ENCODE results near the gene RPS29.
"Not testable (repeated sequence)": the region's sequence is repeated elsewhere in the genome, so short reads cannot be mapped to it uniquely, and the experiment has no call there.

RPS29 gene

DNA sequence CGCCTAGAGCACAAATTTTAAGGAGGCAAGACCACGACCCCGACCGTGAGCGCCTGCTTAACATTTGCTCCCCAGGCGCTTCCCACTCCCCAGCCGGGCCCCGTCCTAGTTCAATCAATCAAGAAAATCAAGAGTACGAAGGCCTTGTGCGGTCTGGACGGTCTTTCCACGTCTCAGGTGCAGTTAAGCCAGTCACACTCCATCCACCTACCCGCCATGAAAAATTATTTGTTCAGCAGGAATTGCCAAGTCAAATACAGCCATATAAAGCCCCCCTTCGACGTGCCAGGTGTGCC is 12.0 kb upstream of the RPS29 start:
- no peak for DNase-seq (ENCODE audit: low spot score)

DNA sequence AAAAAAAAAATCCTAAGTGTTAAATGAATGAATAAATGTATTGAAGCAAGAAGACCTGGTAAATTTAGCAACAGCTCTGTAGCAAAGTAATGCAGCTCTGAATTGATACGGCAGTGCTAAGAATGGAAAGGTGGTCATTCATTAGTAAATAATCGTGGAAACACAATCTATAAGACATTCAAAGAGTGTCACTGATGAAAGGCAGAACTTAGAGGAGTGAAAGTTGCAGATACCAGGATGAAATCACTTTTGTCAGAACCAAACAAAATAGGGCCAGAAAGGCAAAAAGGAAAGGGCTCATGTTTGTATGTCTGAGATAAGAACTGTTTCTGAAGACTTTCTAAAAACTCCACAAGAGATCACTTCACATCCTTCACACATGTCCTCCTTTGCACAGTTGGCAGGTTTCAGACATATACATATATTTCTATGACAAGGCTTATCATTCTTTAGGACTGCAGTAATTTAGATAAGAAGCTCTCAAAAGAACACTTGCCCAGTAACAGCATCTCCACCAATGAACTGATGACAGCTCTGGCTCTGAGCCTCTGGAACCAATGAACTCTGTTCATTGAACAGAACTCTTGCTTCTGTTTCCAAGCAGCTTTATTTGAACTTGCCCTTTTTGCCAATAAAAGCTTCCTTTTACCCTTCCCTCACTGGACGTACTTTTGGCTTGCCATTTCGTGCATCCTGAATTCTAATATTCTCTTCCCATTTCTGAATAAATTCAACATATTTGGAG is 8.3 kb upstream of the RPS29 start:
- no peak for DNase-seq (ENCODE audit: low spot score)

DNA sequence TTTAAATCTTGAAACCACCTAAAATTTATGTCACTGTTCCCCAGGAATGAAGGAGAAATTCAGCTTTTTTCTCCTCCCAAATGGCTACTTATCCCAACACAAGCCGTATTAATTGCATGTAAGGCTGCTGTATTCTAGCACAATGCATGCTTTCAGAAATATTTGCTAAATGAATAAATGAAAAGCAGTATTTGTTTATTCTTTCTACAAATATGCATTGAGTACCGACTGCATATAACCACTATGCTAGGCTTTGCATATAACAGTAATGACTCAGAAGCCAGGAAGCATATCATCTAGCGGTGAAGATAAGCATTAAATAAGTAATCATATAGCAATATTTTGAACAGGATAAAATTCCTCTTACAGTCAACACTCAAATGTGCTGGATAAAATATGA is 6.8 kb upstream of the RPS29 start:
- DNase-seq (ENCODE audit: low spot score) = no peak

DNA sequence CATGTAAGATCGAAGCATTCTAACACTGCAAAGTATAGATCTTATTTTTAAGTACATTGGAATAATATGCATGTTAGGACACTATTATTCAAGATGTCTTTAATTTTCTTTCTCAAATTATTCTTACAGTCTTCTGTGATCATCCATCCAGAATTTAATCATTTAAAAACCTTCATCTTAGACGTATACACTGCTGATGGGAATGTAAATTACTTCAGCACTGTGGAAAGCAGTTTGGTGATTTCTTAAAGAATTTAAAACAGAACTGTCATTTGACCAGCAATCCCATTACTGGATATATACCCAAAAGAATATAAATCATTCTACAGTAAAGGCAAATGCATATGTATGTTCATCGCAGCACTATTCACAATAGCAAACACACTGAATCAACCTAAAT is 3.2 kb upstream of the RPS29 start:
- DNase-seq (ENCODE audit: low spot score) = no peak

DNA sequence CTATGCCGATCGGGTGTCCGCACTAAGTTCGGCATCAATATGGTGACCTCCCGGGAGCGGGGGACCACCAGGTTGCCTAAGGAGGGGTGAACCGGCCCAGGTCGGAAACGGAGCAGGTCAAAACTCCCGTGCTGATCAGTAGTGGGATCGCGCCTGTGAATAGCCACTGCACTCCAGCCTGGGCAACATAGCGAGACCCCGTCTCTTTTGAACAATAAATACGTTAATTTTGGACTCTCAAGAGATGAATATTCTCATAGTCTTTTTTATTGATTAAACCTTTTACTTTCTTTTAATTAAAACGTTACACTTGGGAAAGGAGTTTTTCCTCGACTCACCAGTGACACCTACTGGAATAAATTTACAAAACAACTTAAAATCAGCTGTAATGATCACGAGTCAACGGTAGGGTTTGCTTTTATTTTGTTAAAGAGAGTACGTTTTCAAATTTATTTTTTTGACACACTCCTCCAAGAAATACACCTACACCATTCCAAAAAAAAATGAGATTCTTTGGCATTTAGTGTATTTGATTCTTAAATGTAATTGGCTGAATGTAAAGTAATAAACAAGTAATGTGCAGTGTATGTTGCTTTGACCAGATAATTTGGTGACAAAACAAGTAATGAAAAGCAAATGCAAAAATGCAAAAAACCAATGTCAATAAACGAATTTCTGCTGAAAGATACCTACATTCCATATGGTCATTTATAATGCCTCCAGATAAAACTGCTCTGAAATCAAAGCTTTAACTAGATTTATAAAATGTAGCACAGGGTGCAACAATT is 687 bp upstream of the RPS29 start:
- DNase-seq (ENCODE audit: low spot score) = peak; percentile 64

DNA sequence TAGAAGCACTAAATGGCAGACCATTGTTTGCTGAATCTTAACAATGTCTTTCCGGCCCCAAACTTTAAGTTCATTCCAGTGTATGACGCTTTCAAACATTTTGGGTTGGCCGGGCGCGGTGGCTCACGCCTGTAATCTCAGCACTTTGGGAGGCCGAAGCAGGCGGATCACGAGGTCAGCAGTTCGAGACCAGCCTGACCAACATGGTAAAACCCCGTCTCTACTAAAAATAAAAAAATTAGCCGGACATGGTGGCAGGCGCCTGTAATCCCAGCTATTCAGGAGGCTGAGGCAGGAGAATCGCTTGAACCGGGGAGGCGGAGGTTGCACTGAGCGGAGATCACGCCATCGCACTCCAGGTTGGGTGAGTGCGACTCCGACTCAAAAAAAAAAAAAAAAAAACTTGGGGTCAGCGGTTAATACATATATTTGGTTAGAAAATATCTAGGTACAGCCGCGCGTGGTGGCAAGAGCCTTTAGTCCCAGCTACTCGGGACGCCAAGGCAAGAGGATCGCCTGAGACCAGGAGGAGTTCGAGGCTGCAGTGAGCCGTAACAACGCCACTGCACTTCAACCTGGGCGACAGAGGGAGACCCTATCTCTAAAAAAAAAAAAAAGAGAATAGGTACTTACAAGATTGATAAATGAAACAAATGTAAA is 1.1 kb downstream of the RPS29 start:
- not testable (repeated sequence) for DNase-seq (ENCODE audit: low spot score)

DNA sequence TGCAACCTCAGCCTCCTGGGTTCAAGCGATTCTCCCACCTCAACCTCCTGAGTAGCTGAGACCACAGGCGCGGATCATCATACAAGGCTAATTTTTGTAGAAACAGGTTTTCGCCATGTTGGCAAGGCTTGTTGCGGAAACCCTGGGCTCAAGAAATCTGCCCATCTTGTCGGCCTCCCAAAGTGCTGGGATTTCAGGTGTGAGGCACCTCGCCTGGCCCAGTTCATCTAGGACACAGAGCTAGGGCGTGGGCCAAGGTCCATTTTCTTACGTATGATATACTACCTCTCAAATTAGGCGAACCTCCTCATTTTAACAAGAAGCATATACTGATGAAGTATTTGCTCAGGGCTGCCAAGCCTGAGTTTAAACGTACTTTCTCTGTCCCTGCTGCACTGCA is 2.1 kb downstream of the RPS29 start:
- no peak for DNase-seq (ENCODE audit: low spot score)

DNA sequence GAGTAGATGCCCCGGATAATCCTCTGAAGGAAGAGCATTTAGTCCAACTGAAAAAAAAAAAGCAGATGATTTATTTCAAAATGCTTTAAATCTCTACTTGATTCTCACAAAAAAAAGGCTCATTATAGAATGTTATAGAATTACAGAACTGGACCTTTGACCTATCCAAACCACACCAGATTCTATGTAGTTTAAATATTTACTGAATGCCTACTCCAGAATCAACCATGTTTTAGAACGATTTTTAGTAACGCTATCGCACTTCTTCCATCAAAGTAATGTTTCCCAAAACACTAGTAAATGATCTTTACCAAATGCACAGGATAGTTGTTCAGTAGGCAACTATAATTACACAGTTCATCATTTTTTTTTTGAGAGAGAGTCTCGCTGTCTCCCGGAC is 2.6 kb downstream of the RPS29 start:
- no peak for DNase-seq (ENCODE audit: low spot score)

DNA sequence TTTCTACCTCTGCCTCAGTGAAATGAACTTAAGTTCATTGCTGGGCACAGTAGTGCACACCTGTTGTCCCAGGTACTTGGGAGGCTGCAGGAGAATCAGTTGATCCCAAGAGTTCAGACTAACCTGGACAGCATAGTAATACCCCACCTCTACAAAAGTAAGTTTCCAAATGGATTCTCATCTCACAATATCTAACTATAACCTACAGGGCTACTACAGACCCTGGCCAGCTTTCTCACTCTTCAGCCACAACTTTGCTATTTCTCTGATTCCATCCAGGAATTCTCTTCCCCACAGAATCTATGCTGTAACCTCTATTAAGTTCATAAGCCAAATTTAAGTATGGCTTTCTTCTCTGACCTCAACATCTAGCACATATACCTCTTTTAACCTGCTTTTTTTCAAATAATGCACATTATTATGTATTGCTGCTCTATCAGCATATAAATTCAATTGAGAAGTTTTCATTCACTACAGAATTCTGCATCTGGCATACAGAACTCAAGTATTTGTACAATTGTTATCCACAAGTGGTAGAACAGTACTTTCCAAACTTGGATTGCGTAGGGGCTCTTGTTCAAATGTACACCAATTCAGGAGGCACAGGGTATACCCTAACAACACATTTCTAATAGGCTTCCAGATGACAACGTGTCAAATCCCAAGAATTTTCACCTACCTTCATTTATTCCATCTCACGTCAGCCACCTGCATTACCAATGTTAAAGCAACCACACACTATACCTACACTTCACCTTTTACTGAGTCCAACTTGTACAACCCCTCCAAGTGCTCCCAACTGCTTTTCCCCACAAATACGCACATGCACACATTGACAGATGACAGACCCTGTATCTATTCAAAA is 3.8 kb downstream of the RPS29 start:
- no peak for DNase-seq (ENCODE audit: low spot score)

DNA sequence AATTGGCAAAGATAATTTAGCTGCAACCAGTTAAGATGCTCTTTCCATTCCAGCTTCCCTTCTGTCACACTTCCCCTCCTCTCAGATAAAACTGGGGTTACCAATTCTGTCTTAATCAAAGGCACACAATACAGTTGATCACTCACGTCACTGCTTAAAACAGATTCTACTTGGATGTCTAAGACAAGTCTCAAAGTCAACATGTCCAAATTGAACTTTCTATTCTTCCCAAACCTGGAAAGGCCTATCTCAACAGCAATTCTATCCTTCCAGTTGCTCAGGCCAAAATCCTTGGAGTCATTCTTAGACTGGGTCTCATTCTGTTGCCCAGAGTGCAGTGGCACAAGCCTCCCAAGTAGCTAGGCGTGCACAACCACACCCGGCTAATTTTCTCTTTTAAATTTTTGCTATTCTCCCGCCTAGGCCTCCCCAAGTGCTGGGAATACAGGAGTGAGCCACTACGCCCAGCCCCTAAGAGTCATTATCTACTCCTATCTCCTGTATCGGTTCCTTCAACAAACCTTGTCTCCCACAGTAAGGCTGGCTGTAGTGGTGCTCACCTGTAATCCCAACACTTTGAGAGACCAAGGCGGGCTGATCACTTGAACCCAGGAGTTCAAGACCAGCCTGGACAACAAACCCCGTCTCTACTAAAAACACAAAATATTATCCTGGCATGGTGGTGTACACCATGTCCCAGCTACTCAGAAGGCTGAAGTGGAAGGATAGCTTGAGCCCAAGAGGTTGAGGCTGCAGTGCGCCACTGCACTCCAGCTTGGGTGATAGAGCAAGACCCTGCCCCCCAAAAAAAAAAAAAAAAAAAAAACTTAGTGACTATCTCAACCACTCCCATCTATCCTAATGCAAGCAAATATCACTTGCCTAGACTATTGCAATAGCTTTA is 4.7 kb downstream of the RPS29 start:
- DNase-seq (ENCODE audit: low spot score) = no peak

DNA sequence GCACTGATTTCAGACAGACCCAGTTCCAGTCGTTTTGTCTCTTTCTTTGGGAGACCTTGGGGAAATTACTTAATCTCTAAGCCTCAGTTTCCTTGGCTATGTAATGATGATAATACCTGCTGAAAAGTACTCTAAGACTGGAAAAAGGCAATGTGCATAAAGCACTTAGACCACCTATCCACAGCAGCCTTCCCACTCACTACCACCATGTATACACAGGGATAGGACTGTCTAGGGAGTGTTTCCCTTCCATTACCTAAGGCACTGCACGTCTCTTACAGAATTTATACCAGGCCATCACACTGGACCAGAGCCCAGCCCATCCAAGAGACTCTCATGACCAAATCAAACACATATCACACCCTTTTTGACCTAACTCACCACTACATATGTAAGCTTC is 6.3 kb downstream of the RPS29 start:
- DNase-seq (ENCODE audit: low spot score) = no peak

DNA sequence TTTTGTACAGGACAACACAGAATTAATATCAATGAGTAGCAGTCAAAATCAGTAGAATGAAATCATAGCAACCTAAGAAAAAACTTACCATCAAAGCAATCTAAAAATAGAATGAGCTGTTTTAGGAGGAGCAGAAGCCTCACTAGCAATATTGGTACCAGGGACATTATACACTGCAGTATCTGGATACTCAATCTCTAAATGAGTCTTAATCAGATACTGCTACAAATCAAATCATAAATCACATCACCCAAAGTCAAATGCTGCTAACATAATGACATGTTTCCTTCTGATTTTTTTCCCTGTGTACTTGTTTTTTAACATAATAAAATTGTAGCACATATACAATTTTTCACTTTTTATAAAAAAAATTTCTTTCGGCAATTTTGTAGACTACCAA is 8.0 kb downstream of the RPS29 start:
- DNase-seq (ENCODE audit: low spot score) = no peak

DNA sequence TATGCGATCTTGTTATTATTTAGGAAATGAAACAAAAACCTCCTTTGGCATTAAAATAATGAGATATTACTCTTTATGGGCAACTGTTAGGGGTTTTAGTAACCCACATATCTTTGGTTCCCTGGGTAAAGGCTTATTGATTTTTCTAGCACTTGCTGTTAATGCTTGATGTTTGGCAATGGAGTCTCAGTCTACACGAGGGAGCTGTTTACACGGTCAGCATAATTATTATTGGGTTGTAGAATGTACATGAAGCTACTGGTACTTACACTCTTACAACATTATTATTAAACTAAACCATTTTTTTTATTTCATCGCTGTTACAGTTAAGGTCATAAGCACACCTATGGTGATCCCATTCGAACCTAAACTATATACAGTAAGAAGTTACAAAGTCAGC is 12.1 kb downstream of the RPS29 start:
- no peak for DNase-seq (ENCODE audit: low spot score)

DNA sequence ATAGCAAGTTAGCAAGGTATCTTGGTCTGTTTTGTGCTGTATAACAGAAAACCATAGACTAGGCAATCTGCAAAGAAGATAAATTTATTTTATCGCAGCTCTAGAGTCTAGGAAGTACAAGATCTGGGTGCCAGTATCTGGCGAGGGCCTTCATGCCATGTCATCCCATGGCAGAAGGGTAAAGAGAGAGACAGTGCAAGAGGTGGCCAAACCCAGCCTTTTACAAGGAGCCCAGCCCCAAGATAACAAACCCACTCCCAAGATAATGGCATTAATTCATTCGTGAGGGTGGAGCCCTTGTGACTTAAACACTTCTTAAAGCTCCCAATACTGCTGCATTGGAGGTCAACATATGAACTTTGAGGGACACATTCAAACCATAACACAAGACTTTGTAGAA is 16.9 kb downstream of the RPS29 start:
- DNase-seq (ENCODE audit: low spot score) = no peak

DNA sequence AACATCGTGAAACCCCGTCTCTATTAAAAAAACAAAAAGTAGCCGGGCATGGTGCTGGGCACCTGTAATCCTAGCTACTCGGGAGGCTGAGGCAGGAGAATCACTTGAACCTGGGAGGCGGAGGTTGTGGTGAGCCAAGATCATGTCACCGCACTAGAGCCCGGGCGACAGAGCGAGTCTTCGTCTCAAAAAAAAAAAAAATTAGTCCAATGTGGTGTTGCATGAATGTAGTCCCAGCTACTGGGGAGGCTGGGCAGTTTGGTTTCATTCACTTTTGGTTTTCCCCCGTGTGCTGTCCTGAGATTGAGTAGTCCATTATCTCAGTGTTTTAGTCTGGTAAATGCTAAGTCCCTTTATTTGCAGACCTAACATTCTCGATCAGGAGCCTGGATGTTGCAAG is 19.5 kb downstream of the RPS29 start:
- no peak for DNase-seq (ENCODE audit: low spot score)

DNA sequence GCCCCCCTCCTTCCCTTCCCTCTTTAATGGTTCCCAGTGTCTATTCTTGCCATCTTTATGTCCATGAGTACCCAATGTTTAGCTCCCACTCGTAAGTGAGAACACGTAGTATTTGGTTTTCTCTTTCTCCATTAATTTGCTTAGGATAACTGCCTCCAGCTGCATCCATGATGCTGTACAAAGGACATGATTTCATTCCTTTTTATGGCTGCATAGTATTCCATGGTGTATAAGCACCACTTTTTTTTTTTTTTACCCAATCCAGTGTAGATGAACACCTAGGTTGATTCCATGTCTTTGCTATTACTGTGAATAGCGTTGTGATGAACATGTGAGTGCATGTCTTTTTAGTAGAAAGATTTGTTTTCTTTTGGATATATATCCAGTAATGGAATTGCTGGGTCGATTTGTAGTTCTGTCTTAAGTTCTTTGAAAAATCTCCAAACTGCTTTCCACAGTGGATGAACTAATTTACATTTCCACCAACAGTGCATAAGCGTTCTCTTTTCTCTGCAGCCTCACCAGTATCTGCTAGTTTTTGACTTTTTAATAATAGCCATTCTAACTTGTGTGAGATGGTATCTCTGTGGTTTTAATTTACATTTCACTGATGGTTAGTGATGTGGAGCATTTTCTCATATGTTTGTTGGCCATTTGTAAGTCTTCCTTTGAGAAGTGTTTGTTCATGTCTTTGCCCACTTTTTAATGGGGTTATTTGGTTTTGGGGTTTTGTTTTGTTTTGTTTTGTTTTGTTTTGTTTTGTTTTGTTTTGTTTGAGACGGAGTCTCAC is 26.0 kb downstream of the RPS29 start:
- DNase-seq (ENCODE audit: low spot score) = no peak

DNA sequence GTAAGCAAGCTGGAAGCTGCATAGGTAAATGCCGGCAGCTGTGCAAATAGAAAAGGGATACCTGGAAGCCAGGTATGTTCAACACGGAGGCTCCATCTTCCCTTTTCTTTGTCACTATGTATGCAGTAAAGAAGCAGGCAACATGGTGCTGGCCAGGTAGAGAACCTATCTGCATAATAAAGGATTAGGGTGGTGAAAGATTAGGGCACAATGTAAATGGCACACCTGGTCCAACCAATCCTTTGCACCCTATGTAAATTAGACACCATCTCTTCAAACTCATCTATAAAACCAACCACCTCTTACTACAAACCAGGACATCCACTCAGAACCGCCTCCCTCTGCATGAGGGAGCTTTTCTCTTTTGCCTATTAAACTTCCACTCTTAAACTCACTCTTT is 32.3 kb downstream of the RPS29 start:
- no peak for DNase-seq (ENCODE audit: low spot score)

DNA sequence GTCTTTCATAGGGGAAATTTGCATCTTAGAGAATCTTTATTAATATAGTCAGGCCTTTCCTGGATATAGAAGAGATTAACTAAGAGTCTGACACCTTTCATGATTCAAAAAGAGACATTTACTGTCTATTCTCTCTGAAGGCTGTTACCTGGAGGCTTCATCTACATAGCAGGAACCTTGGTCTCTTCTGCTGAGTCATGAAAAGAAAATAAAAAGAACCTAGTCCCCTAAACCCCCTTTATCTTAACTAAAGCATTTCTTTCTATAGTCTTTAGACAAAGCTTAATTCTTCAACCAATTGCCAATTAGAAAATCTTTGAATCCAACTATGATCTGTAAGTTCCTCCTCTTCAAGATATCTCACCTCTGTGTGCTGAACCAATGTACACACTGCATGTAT is 33.1 kb downstream of the RPS29 start:
- DNase-seq (ENCODE audit: low spot score) = no peak

DNA sequence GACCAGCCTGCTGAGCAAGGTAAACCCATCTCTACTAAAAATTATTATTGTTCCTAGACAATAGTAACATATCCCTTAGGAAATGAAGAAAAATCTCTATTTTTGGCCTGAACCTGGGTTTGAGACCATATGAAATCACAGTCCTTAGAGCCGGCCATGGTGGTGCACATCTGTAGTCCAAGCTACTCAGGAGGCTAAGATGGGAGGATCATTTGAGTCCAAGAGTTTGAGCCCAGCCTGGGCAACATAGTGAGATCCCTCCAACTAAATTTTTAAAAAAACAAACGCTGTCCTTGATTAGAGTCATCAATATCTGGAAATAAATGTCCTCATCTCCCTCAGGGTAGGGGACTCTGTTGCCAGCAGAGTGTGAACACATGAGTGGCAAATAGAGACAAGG is 34.6 kb downstream of the RPS29 start:
- no peak for DNase-seq (ENCODE audit: low spot score)
